Mesendoderm (in vitro differentiated cells): ENCODE data around the gene VWC2L.

Experiments
- DNase-seq: peaks from one replicate; pipeline ENCODE4 v3.0.0; 2013
- H2AK5ac ChIP-seq: 2 replicates; pipeline ENCODE4 v1.6.1; 2013; ENCODE audit warnings: low read length, inconsistent platforms
- H2BK120ac ChIP-seq: 2 replicates; pipeline ENCODE4 v1.6.1; 2013; ENCODE audit warnings: low read depth, mild to moderate bottlenecking, low read length, moderate library complexity, mixed read lengths
- H2BK15ac ChIP-seq: replicated peaks from 2 replicates; pipeline ENCODE4 v1.6.1; 2013; ENCODE audit warnings: low read depth, mild to moderate bottlenecking, moderate library complexity
- H2BK5ac ChIP-seq: 2 replicates; pipeline ENCODE4 v1.6.1; 2013; ENCODE audit warnings: low read length, inconsistent platforms
- H3K18ac ChIP-seq: 2 replicates; pipeline ENCODE4 v1.6.1; 2013; ENCODE audit warnings: mild to moderate bottlenecking, low read length, mixed read lengths
- H3K23ac ChIP-seq: one replicate; pipeline ENCODE4 v1.6.1; 2013; ENCODE audit warnings: low read length
- H3K27ac ChIP-seq: 2 replicates; pipeline ENCODE4 v1.5.1; 2013; ENCODE audit warnings: low read depth, mild to moderate bottlenecking, inconsistent platforms, low read length, moderate library complexity
- H3K27me3 ChIP-seq: 2 replicates; pipeline ENCODE4 v1.6.1; 2013; ENCODE audit warnings: low read length, control low read depth, mild to moderate bottlenecking, inconsistent platforms; ENCODE audit not compliant: insufficient read depth, poor library complexity
- H3K36me3 ChIP-seq: 2 replicates; pipeline ENCODE4 v1.6.1; 2013; ENCODE audit warnings: low read length, inconsistent platforms; ENCODE audit not compliant: control insufficient read depth, insufficient read depth
- H3K4ac ChIP-seq: one replicate; pipeline ENCODE4 v1.6.1; 2013; ENCODE audit warnings: low read depth, mild to moderate bottlenecking, low read length, moderate library complexity
- H3K4me1 ChIP-seq: 2 replicates; pipeline ENCODE4 v1.6.1; 2013; ENCODE audit warnings: low read depth, low read length, inconsistent platforms; ENCODE audit not compliant: control insufficient read depth
- H3K4me2 ChIP-seq: 2 replicates; pipeline ENCODE4 v1.6.1; 2013; ENCODE audit warnings: low read length
- H3K4me3 ChIP-seq: 2 replicates; pipeline ENCODE4 v1.5.1; 2013; ENCODE audit warnings: mild to moderate bottlenecking, low read length
- H3K56ac ChIP-seq: one replicate; pipeline ENCODE4 v1.6.1; 2013; ENCODE audit warnings: low read length
- H3K79me1 ChIP-seq: 2 replicates; pipeline ENCODE4 v1.6.1; 2013; ENCODE audit warnings: low read length, inconsistent platforms
- H3K79me2 ChIP-seq: 2 replicates; pipeline ENCODE4 v1.6.1; 2013; ENCODE audit warnings: mild to moderate bottlenecking, low read length; ENCODE audit not compliant: control insufficient read depth, insufficient read depth
- H3K9ac ChIP-seq: 2 replicates; pipeline ENCODE4 v1.6.1; 2013; ENCODE audit warnings: low read length, inconsistent platforms
- H4K5ac ChIP-seq: one replicate; pipeline ENCODE4 v1.6.1; 2013; ENCODE audit warnings: low read length
- H4K8ac ChIP-seq: one replicate; pipeline ENCODE4 v1.6.1; 2013; ENCODE audit warnings: low read depth, mild to moderate bottlenecking, control low read depth, low read length, moderate library complexity
- WGBS: extraction: QIAGEN DNeasy Blood & Tissue Kit; methylation state at CpG from one replicate; pipeline ENCODE4 v1.1.7; 2013; ENCODE audit warnings: low lambda C conversion rate, missing lambda C conversion rate; ENCODE audit not compliant: insufficient coverage; ENCODE audit errors: extremely low coverage; 5-methylcytosine and 5-hydroxymethylcytosine counted together

The VWC2L gene

DNA sequence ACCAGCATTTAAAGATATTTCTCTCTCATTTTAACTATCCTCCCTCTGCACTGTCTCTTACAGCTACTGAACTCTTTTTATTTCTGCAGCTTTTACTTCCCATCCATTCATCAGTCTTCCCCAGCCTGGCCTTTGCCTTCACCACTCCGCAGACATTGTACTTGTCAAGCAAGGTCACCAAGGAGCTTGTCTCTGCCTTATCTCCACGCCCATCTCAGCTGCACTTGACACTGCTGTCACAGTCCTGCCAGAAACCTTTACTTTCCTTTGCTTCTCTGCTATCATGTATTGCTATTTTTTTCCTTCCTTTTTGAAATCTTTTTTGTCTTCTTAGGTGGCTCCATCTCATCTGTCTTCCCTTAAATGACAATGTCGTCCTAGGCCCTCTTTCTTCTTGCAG, 147.0 kb downstream of the VWC2L start:
- Histone ChIP-seq H2AK5ac (no peak overlapping the region), H3K79me1 (no peaks in the 10 kb centered on the region), H4K5ac (no peak overlapping the region), H3K56ac (no peak overlapping the region), H3K36me3 (no peaks in the 10 kb centered on the region), H3K23ac (no peak overlapping the region), H4K8ac (no peak overlapping the region), H2BK5ac (no peak overlapping the region), H3K18ac (no peak overlapping the region), H3K9ac (no peak overlapping the region), H3K79me2 (no peaks in the 10 kb centered on the region), H3K27ac (no peak overlapping the region), H3K4me1 (no peaks in the 10 kb centered on the region), H3K4me3 (no peak overlapping the region), H3K4me2 (no peak overlapping the region), H2BK15ac (no peak overlapping the region), H2BK120ac (no peak overlapping the region), H3K4ac (no peak overlapping the region), H3K27me3 (no peaks in the 10 kb centered on the region)
- WGBS = no CpG with 5 or more reads among the region's 3 CpGs
- no peak for DNase-seq

DNA sequence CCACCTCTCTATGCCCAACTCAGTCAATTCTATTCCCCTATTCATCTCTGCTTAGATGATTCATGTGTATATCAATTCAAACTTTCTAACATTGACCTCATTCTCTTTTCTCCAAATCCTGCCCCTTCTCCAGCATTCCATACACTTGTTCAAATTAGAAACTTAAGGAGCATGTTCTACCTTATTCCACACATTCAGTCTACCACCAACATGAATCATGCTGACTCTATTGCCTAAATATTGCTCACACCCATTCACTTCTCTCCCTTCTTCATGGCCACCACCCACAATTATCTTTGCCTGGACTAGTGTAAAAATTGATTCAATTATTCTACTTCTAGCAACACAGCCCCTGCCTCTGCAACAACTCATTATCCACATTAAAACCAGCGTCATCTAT, 147.5 kb downstream of the VWC2L start:
- H2BK15ac ChIP-seq = no peak overlapping the region
- no peak overlapping the region for H2BK5ac ChIP-seq
- H3K27ac ChIP-seq = no peak overlapping the region
- no peak overlapping the region for H3K23ac ChIP-seq
- no CpG with 5 or more reads among the region's 1 CpG for WGBS
- no peak overlapping the region for H3K4me2 ChIP-seq
- H3K36me3 ChIP-seq = no peaks in the 10 kb centered on the region
- H2AK5ac ChIP-seq = no peak overlapping the region
- H3K4me3 ChIP-seq = no peak overlapping the region
- H3K27me3 ChIP-seq = no peaks in the 10 kb centered on the region
- no peak overlapping the region for H3K18ac ChIP-seq
- no peak overlapping the region for H3K56ac ChIP-seq
- no peak overlapping the region for H4K8ac ChIP-seq
- H3K79me2 ChIP-seq = no peaks in the 10 kb centered on the region
- H3K79me1 ChIP-seq = no peaks in the 10 kb centered on the region
- H3K9ac ChIP-seq = no peak overlapping the region
- H4K5ac ChIP-seq = no peak overlapping the region
- H3K4ac ChIP-seq = no peak overlapping the region
- H3K4me1 ChIP-seq = no peaks in the 10 kb centered on the region
- H2BK120ac ChIP-seq = no peak overlapping the region
- DNase-seq = no peak

DNA sequence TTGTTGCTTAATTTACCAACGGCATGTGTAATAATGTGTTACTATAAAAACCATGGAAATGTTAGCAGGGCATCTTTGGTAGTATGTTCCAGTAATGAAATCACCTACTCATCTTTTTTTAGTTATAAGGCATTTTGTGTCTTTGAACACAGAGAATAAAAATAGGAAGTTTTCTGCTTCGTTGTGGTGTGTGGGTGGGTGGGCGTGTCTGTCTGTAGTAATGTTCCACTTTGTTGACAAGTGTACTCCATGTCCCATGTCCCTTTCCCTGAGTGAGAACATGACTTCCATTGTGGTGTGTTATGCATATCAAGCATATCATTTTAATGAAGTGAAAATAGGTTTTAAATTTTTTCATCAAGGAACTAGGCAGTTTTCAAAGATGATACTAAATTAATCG, 149.3 kb downstream of the VWC2L start:
- Histone ChIP-seq H2BK15ac (no peak overlapping the region), H2AK5ac (no peak overlapping the region), H3K23ac (no peak overlapping the region), H2BK120ac (no peak overlapping the region), H3K36me3 (no peaks in the 10 kb centered on the region), H3K9ac (no peak overlapping the region), H3K79me1 (no peaks in the 10 kb centered on the region), H3K56ac (no peak overlapping the region), H3K4me1 (no peaks in the 10 kb centered on the region), H3K4me3 (no peak overlapping the region), H3K27ac (no peak overlapping the region), H2BK5ac (no peak overlapping the region), H3K27me3 (no peaks in the 10 kb centered on the region), H3K18ac (no peak overlapping the region), H4K8ac (no peak overlapping the region), H3K4me2 (no peak overlapping the region), H3K4ac (no peak overlapping the region), H4K5ac (no peak overlapping the region), H3K79me2 (no peaks in the 10 kb centered on the region)
- no peak for DNase-seq
- 100% methylated on average over 1 of the region's 4 CpGs for WGBS

DNA sequence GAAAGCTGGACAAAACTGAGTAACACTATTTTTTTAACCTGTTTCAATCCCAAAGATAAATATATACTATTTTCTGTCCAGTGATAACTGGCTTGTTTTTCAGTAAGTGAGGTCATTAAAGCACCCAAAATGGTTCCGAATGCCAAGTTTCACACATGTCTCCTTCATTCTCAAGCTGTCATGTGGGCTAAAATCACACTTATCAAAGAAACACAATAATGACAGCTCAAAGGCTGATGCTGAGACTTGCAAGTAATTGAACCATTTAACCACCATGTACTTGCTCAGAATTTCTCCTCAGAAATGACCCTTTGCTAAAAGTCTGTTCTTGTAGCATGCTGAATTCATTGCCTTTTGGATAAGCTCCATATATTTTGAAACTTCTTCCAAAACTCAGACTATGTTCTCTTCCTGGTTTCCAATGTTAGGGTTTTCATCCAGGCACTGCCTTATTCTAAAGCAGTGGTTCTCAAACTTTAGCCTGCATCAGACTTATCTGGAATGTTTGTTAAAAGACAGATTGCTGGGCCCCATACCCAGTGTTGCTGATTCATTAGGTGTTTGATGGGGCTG, 149.8 kb downstream of the VWC2L start:
- WGBS = no CpG with 5 or more reads among the region's 1 CpG
- Histone ChIP-seq H3K79me1 (no peaks in the 10 kb centered on the region), H3K4me1 (no peaks in the 10 kb centered on the region), H2AK5ac (no peak overlapping the region), H3K18ac (no peak overlapping the region), H3K79me2 (no peaks in the 10 kb centered on the region), H3K27ac (no peak overlapping the region), H4K5ac (no peak overlapping the region), H2BK5ac (no peak overlapping the region), H3K4ac (no peak overlapping the region), H2BK120ac (no peak overlapping the region), H3K27me3 (no peaks in the 10 kb centered on the region), H3K23ac (no peak overlapping the region), H2BK15ac (no peak overlapping the region), H3K9ac (no peak overlapping the region), H3K56ac (no peak overlapping the region), H3K36me3 (no peaks in the 10 kb centered on the region), H4K8ac (no peak overlapping the region), H3K4me3 (no peak overlapping the region), H3K4me2 (no peak overlapping the region)
- DNase-seq = no peak

DNA sequence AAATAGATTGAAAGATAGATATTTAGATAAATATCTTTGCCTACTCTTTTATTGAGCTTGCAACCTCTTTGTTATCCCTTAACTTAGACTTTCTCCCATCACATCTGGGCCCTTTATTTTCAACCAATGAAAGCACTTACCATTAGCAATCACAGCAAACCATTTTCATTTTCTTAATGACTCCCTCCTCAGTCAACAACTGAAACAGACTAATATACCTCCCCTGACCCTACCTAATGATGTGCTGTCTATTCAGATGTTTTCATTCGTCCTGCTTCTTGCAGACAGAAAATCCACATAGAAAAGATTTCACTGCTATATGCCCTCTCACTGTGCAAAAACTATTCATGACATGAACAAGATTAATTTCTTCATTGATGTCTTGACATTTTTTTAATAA, 154.4 kb downstream of the VWC2L start:
- H3K27me3 ChIP-seq = no peaks in the 10 kb centered on the region
- no CpG with 5 or more reads among the region's 1 CpG for WGBS

DNA sequence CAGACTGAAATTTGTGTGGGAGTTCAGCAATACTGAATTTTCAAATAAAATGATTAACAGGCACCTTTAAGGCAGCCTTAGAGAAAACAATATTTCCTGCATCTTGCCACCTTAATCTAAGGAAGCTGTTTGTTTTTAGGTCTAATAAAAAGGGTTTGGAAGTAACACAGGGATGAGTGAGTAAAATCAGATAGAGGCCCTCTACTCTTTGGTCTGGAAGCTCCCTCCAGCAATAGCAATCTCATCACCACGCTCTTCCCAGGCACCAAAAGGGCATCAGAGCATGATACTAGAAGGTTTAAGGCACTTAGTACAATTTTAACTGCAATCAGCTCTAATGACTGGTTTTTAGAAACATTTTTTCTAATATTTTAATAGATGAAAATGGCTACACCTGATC, 155.6 kb downstream of the VWC2L start:
- Histone ChIP-seq H2BK5ac (no peak overlapping the region), H3K4ac (no peak overlapping the region), H3K27ac (no peak overlapping the region), H3K4me1 (no peaks in the 10 kb centered on the region), H3K9ac (no peak overlapping the region), H3K4me2 (no peak overlapping the region), H2BK15ac (no peak overlapping the region), H3K4me3 (no peak overlapping the region), H4K5ac (no peak overlapping the region), H3K79me1 (no peaks in the 10 kb centered on the region), H3K36me3 (no peaks in the 10 kb centered on the region), H3K18ac (no peak overlapping the region), H3K56ac (no peak overlapping the region), H3K27me3 (no peaks in the 10 kb centered on the region), H3K79me2 (no peaks in the 10 kb centered on the region), H2BK120ac (no peak overlapping the region), H2AK5ac (no peak overlapping the region), H4K8ac (no peak overlapping the region), H3K23ac (no peak overlapping the region)
- WGBS = no CpG with 5 or more reads among the region's 1 CpG
- no peak for DNase-seq

More for the DNA sequence above, 154.4 kb downstream of the VWC2L start:
- Histone ChIP-seq H4K8ac (no peak overlapping the region), H2BK5ac (no peak overlapping the region), H3K23ac (no peak overlapping the region), H3K79me1 (no peaks in the 10 kb centered on the region), H3K36me3 (no peaks in the 10 kb centered on the region), H3K79me2 (no peaks in the 10 kb centered on the region), H3K18ac (no peak overlapping the region), H2AK5ac (no peak overlapping the region), H3K4ac (no peak overlapping the region), H3K4me3 (no peak overlapping the region), H3K4me1 (no peaks in the 10 kb centered on the region), H3K4me2 (no peak overlapping the region), H3K56ac (no peak overlapping the region), H2BK120ac (no peak overlapping the region), H2BK15ac (no peak overlapping the region), H3K27ac (no peak overlapping the region), H3K9ac (no peak overlapping the region), H4K5ac (no peak overlapping the region)
- DNase-seq = no peak
